H9 (cell line): ENCODE measurements around the gene SDK1. TPM values are rescaled to one million over a fixed set of nuclear protein-coding genes. Genes with fewer than 3 reads are reported as not detected.

Source experiments
- DNase-seq: peaks from one replicate; pipeline ENCODE4 v3.0.0-alpha.2; 2017
- H2AFZ ChIP-seq: one replicate; pipeline ENCODE4 v1.6.1; 2013; ENCODE audit warnings: mild to moderate bottlenecking, low read length, control low read depth, moderate library complexity
- H2AK5ac ChIP-seq: 2 replicates; pipeline ENCODE4 v1.6.1; 2013; ENCODE audit warnings: low read length, control low read depth, mixed read lengths; ENCODE audit not compliant: insufficient read length
- H2BK120ac ChIP-seq: one replicate; pipeline ENCODE4 v1.6.1; 2013; ENCODE audit warnings: low read depth, mild to moderate bottlenecking, low read length, control low read depth, inconsistent platforms; ENCODE audit not compliant: poor library complexity, severe bottlenecking
- H2BK12ac ChIP-seq: 2 replicates; pipeline ENCODE4 v1.6.1; 2013; ENCODE audit warnings: low read length, control low read depth, mixed read lengths, low read depth; ENCODE audit not compliant: insufficient read length
- H2BK15ac ChIP-seq: 2 replicates; pipeline ENCODE4 v1.6.1; 2013; ENCODE audit warnings: low read depth, low read length, control low read depth
- H2BK20ac ChIP-seq: one replicate; pipeline ENCODE4 v1.6.1; 2013; ENCODE audit warnings: low read depth, mild to moderate bottlenecking, low read length, control low read depth, inconsistent platforms; ENCODE audit not compliant: poor library complexity, severe bottlenecking
- H2BK5ac ChIP-seq: 2 replicates; pipeline ENCODE4 v1.6.1; 2013; ENCODE audit warnings: low read length, control low read depth, mixed read lengths; ENCODE audit not compliant: insufficient read length
- H3K14ac ChIP-seq: 2 replicates; pipeline ENCODE4 v1.6.1; 2013; ENCODE audit warnings: low read length, control low read depth; ENCODE audit not compliant: insufficient read depth
- H3K18ac ChIP-seq: 2 replicates; pipeline ENCODE4 v1.6.1; 2013; ENCODE audit warnings: low read depth, mild to moderate bottlenecking, mixed read lengths, low read length, control low read depth; ENCODE audit not compliant: insufficient read length
- H3K23ac ChIP-seq: 2 replicates; pipeline ENCODE4 v1.6.1; 2013; ENCODE audit warnings: low read length, control low read depth, mixed read lengths, low read depth; ENCODE audit not compliant: insufficient read length
- H3K23me2 ChIP-seq: 2 replicates; pipeline ENCODE4 v1.6.1; 2013; ENCODE audit warnings: low read depth, mild to moderate bottlenecking, mixed read lengths, low read length, control low read depth; ENCODE audit not compliant: insufficient read length, poor library complexity, severe bottlenecking
- H3K27ac ChIP-seq: 2 replicates; pipeline ENCODE4 v1.5.1; 2013; ENCODE audit warnings: low read length, control low read depth, mixed read lengths, low read depth; ENCODE audit not compliant: insufficient read length
- H3K27me3 ChIP-seq: 2 replicates; pipeline ENCODE4 v1.6.1; 2013; ENCODE audit warnings: low read length, control low read depth, inconsistent platforms; ENCODE audit not compliant: insufficient read depth
- H3K4ac ChIP-seq: 2 replicates; pipeline ENCODE4 v1.6.1; 2013; ENCODE audit warnings: low read depth, mild to moderate bottlenecking, control low read depth, inconsistent platforms, low read length, moderate library complexity
- H3K4me1 ChIP-seq: 2 replicates; pipeline ENCODE4 v1.6.1; 2013; ENCODE audit warnings: low read length, control low read depth, inconsistent platforms; ENCODE audit not compliant: insufficient read depth
- H3K4me2 ChIP-seq: 2 replicates; pipeline ENCODE4 v1.6.1; 2013; ENCODE audit warnings: low read length, control low read depth, mixed read lengths; ENCODE audit not compliant: insufficient read length, insufficient read depth
- H3K56ac ChIP-seq: 2 replicates; pipeline ENCODE4 v1.6.1; 2013; ENCODE audit warnings: low read depth, mild to moderate bottlenecking, mixed read lengths, low read length, control low read depth; ENCODE audit not compliant: insufficient read length
- H3K79me1 ChIP-seq: 2 replicates; pipeline ENCODE4 v1.6.1; 2013; ENCODE audit warnings: low read depth, mild to moderate bottlenecking, moderate library complexity, low read length, control low read depth, inconsistent platforms; ENCODE audit not compliant: insufficient read depth, poor library complexity, severe bottlenecking
- H3K79me2 ChIP-seq: 2 replicates; pipeline ENCODE4 v1.6.1; 2013; ENCODE audit warnings: low read length, control low read depth, inconsistent platforms; ENCODE audit not compliant: insufficient read depth
- H3K9ac ChIP-seq: 2 replicates; pipeline ENCODE4 v1.6.1; 2013; ENCODE audit warnings: low read length, control low read depth, mixed read lengths; ENCODE audit not compliant: insufficient read length; ENCODE audit errors: extremely low read depth
- H3K9me3 ChIP-seq: one replicate; pipeline ENCODE4 v1.6.1; 2013; ENCODE audit warnings: low read depth, low read length, inconsistent platforms; ENCODE audit not compliant: control insufficient read depth
- H3T11ph ChIP-seq: one replicate; pipeline ENCODE4 v1.6.1; 2013; ENCODE audit warnings: mild to moderate bottlenecking, low read length, control low read depth, inconsistent platforms
- H4K20me1 ChIP-seq: one replicate; pipeline ENCODE4 v1.6.1; 2013; ENCODE audit not compliant: control insufficient read depth, insufficient read length, insufficient read depth
- H4K5ac ChIP-seq: 2 replicates; pipeline ENCODE4 v1.6.1; 2013; ENCODE audit warnings: low read depth, mild to moderate bottlenecking, mixed read lengths, low read length, control low read depth; ENCODE audit not compliant: insufficient read length
- H4K8ac ChIP-seq: replicated peaks from 2 replicates; pipeline ENCODE4 v1.6.1; 2013; ENCODE audit warnings: low read length, control low read depth, mixed read lengths, low read depth; ENCODE audit not compliant: insufficient read length
- H4K91ac ChIP-seq: 2 replicates; pipeline ENCODE4 v1.6.1; 2013; ENCODE audit warnings: low read depth, mild to moderate bottlenecking, moderate library complexity, mixed read lengths, low read length, control low read depth; ENCODE audit not compliant: insufficient read length
- H3K27ac Mint-ChIP-seq, 3 experiments: 2 replicates in 2 of 3; 3 replicates in 1 of 3; pipeline ENCODE4 v1.8.0; 2020 to 2021; ENCODE audit warnings: mixed read lengths in 3 of 3, mild to moderate bottlenecking in 1 of 3, moderate library complexity in 1 of 3
- H3K27me3 Mint-ChIP-seq: 2 replicates; pipeline ENCODE4 v1.8.0; 2021; ENCODE audit warnings: low read depth, mild to moderate bottlenecking, moderate library complexity, mixed read lengths
- H3K36me3 Mint-ChIP-seq, 3 experiments: 2 replicates in 2 of 3; 3 replicates in 1 of 3; pipeline ENCODE4 v1.8.0; 2020 to 2021; ENCODE audit warnings: low read depth in 3 of 3, mixed read lengths in 3 of 3; ENCODE audit not compliant: insufficient read depth in 1 of 3
- H3K4me1 Mint-ChIP-seq, 2 experiments: 2 replicates each; pipeline ENCODE4 v1.8.0; 2020; ENCODE audit warnings: mixed read lengths in 2 of 2
- H3K4me3 Mint-ChIP-seq, 2 experiments: 2 replicates in 1 of 2; 3 replicates in 1 of 2; pipeline ENCODE4 v1.8.0; 2020 to 2021; ENCODE audit warnings: mild to moderate bottlenecking in 2 of 2, mixed read lengths in 2 of 2, moderate library complexity in 1 of 2
- H3K9me3 Mint-ChIP-seq, 2 experiments: 2 replicates in 1 of 2; 3 replicates in 1 of 2; pipeline ENCODE4 v1.8.0; 2020; ENCODE audit warnings: mild to moderate bottlenecking in 2 of 2, mixed read lengths in 2 of 2, moderate library complexity in 1 of 2
- CTCF ChIP-seq: fragments of 200-600 bp; sonication (generic); conservative IDR thresholded peaks from 3 replicates; pipeline ENCODE4 v1.8.0; 2021; ENCODE audit warnings: antibody characterized with exemption, mild to moderate bottlenecking
- WGBS: extraction: QIAGEN DNeasy Blood & Tissue Kit; methylation state at CpG from one replicate; pipeline ENCODE4 v1.1.7; 2013; ENCODE audit warnings: missing lambda C conversion rate, low lambda C conversion rate, mixed read lengths; ENCODE audit not compliant: insufficient read length; ENCODE audit errors: extremely low coverage; 5-methylcytosine and 5-hydroxymethylcytosine counted together
- total RNA-seq: library from RNA; stranded (reverse); gene quantifications from 2 replicates; pipeline ENCODE4 v1.2.1, GENCODE V29; 2021

Gene SDK1
- total RNA-seq, 1 experiment from 2014 or later: 8.7 TPM

- Histone ChIP-seq H4K91ac (no peak overlapping the region), H2BK5ac (no peak overlapping the region), H3K4me2 (no peak overlapping the region), H2BK20ac (no peak overlapping the region), H3T11ph (no peak overlapping the region), H3K27me3 (no peaks in the 10 kb centered on the region), H3K14ac (no peak overlapping the region; the same call in 1 of the 2 replicates), H3K79me2 (no peaks in the 10 kb centered on the region), H2BK120ac (no peak overlapping the region), H2AK5ac (no peak overlapping the region), H3K9ac (no peak overlapping the region), H3K23me2 (no peaks in the 10 kb centered on the region), H3K4me1 (no peaks in the 10 kb centered on the region), H3K23ac (no peak overlapping the region), H2BK12ac (no peak overlapping the region), H3K56ac (no peak overlapping the region), H3K9me3 (no peaks in the 10 kb centered on the region), H2AFZ (no peak overlapping the region), H4K8ac (no peak overlapping the region), H3K79me1 (no peaks in the 10 kb centered on the region), H3K4ac (no peak overlapping the region), H2BK15ac (no peak overlapping the region), H4K20me1 (no peaks in the 10 kb centered on the region), H3K27ac (no peak overlapping the region), H4K5ac (no peak overlapping the region), H3K18ac (no peak overlapping the region)
- H3K27me3 Mint-ChIP-seq: no peaks in the 10 kb centered on the region
- no peaks in the 10 kb centered on the region for H3K4me1 Mint-ChIP-seq
- H3K27ac Mint-ChIP-seq: peak overlapping the region in 1 of 3 experiments; percentile 29; a peak in 1 of 7 replicates
- H3K36me3 Mint-ChIP-seq: no peaks in the 10 kb centered on the region; a peak in 1 of 7 replicates
- DNase-seq: no peak
- no peaks in the 10 kb centered on the region for H3K9me3 Mint-ChIP-seq
- no peak for TF ChIP-seq CTCF
- WGBS: no CpG with 5 or more reads among the region's 11 CpGs
- no peak overlapping the region for H3K4me3 Mint-ChIP-seq
These were observed 655.9 kb downstream of the SDK1 start for GRCh38 chr7:3956949-3957348.
